ENCODE measurements around the gene BRAT1.

Gene BRAT1

DNA sequence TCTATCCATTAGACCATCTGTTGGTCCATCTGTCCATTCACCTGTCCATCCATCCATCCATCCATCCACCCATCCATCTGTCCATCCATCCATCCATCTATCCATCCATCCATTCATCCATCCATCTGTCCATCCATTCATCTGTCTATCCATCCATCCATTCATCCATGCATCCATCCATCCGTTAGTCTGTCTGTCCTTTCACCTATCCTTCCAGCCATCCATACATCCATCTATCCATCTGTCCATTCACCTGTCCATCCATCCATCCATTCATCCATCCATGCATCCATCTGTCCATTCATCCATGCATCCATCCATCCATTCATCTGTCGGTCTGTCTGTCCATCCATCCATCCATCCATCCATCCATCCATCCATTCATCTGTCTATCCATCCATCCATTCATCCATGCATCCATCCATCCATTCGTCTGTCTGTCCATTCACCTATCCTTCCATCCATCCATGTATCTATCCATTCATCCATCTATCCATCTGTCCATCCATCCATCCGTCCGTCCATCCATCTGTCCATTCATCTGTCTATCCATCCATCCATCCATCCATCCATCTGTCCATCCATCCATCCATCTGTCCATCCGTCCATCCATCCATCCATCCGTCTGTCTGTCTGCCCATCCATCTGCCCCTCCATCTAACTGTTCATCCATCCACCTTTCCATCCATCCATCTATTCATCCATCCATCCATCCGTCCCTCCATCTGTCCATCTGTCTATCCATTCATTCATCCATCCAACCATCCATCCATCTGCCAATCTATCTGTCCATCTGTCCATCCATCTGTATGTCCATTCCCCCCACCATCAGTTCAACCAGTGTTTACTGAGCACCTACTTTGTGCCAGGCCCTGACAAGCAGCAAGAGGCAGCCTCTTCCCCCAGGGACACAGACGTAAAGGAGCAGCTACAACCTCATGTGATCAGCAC is 40.6 kb downstream of the BRAT1 start:
- H3K4me3 ChIP-seq (replicated peaks; ENCODE audit: low read depth, low read length): no peak overlapping the region
- DNase-seq (ENCODE audit: low read depth): no peak
- TF ChIP-seq, protein P1, sequence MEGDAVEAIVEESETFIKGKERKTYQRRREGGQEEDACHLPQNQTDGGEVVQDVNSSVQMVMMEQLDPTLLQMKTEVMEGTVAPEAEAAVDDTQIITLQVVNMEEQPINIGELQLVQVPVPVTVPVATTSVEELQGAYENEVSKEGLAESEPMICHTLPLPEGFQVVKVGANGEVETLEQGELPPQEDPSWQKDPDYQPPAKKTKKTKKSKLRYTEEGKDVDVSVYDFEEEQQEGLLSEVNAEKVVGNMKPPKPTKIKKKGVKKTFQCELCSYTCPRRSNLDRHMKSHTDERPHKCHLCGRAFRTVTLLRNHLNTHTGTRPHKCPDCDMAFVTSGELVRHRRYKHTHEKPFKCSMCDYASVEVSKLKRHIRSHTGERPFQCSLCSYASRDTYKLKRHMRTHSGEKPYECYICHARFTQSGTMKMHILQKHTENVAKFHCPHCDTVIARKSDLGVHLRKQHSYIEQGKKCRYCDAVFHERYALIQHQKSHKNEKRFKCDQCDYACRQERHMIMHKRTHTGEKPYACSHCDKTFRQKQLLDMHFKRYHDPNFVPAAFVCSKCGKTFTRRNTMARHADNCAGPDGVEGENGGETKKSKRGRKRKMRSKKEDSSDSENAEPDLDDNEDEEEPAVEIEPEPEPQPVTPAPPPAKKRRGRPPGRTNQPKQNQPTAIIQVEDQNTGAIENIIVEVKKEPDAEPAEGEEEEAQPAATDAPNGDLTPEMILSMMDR (IDR thresholded peaks at IDR 0.05; ENCODE audit: low read length, missing control alignments): no peak

DNA sequence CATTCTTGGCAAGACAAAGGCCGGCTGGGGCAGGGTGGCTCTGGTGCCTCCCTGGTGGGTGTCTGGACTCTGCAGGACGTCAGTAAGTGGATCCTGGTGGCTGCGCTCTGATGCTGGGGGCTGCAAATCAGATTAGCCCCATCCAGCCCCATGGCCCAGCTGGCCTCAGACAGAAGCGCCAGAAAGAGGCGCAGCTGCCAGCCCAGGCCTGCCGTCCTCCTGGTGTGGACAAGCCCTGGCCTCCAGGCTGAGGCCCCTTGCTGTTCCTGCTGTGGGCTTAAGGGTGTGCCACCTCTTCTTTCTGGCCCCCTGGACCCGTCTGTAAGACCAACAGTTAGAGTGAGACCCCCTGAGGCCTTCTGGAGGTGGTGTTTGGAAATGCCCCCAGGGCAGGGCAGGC is 41.6 kb downstream of the BRAT1 start:
- H3K4me3 ChIP-seq (replicated peaks; ENCODE audit: low read depth, low read length): no peak overlapping the region
- no peak for DNase-seq (ENCODE audit: low read depth)
- TF ChIP-seq, protein P1 (IDR thresholded peaks at IDR 0.05; ENCODE audit: low read length, missing control alignments): no peak

DNA sequence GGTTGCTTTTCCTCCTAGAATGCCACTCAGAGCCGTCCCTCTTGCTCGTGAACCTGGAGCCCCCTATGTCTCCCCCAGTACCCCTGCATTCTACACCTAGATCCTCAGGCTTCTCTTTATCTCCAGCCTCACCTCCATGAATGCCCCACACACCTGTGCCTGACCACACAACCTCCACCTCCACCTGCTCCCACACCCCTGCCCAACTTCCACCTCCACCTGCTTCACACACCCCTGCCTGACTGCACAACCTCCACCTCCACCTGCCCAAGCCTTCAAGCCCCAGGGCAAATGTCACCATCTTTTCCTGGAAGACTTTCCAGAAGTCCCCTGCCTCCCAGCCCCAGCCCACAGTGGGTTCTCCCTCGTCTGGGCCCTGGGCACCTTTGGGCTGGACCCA is 42.6 kb downstream of the BRAT1 start:
- H3K4me3 ChIP-seq (replicated peaks; ENCODE audit: low read depth, low read length): no peak overlapping the region

DNA sequence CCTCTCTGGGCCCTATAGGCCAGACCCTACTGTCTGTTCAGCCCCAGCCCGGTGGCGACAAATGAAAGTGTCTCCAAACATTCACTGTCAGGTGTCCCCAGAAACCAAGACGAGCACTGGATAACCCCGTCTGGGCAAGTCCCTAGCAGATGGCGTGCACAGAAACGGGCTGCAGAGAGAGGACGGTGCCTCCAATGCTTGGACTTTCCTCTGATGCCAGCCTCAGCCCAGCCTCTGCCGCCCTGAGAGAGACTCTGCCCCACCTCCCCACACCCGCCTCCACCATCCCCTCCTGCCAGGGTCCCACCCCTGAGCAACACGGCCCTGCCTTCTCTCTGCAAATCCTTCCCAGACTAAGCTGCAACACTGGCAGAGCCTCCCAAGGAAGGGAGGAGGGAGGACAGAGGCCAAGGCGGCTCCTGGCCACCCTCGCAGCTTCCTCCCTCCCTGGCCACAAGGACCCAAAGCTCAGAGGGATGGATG is 43.1 kb downstream of the BRAT1 start:
- TF ChIP-seq, protein P1 (IDR thresholded peaks at IDR 0.05; ENCODE audit: low read length, missing control alignments): no peak
- H3K4me3 ChIP-seq (replicated peaks; ENCODE audit: low read depth, low read length): no peak overlapping the region
- no peak for DNase-seq (ENCODE audit: low read depth)

More for the DNA sequence above, 42.6 kb downstream of the BRAT1 start:
- TF ChIP-seq, protein P1 (IDR thresholded peaks at IDR 0.05; ENCODE audit: low read length, missing control alignments): no peak
- DNase-seq (ENCODE audit: low read depth): no peak

DNA sequence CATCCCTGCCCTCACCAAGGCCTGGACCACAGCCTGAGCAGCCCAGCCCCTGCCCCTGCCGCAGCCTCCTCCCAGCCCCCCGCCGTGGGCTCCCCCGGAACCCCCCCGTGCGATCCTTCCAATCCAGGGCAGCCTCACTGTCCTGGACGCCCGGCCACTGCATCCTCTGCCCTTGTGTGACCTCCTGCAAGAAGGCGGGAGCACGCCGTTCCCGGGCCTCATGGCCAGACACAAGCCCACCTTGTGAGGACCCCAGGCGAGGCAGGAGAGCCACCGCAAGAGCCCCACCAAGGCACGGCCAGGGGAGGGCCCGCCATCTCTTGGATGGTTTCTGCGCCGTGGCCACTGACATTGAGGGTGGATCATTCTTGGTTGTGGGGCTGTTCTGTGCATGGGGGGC is 43.6 kb downstream of the BRAT1 start:
- DNase-seq (ENCODE audit: low read depth): no peak
- H3K4me3 ChIP-seq (replicated peaks; ENCODE audit: low read depth, low read length): no peak overlapping the region
- TF ChIP-seq, protein P1 (IDR thresholded peaks at IDR 0.05; ENCODE audit: low read length, missing control alignments): no peak

DNA sequence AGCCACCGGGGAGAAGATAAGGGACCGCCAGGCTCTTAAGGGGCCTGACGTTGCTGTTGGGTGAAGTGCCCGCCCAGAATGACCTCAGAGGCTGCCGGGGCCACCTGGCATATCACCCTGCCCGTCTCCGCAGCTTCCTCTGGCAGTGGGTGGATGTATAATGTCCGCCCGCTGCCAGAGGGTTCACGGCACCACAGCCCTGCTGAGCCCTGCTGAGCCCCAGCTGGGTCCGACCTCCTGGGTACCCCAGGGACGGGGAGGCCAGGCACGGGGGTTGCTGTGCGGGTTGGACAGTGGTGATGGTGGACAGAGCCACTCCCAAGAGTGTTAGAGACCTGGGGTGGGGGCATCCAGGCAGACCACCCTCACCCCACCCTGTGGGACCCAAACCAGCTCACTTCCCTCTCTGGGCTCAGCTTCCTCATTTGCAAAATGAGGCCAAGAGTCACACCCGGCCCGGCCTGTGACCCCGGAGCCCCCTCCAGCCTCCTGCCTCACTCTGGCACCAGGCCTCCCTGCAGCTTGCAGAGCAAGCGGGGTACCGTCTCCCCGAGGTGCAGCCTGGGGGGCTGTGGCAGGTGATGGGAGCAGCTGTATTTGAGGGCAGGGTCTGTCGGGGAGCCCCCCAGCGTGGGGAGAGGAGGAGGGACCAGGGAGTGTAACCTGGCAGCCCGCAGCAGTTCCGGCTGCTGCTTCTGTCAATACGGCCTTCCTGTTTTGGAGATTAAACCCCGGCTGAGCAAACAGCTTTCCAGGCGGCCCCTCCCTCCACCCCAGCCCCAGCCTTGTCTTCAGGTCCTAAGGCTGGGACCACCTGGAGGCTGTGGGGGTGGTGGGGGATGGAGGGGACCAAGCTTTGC is 44.2 kb downstream of the BRAT1 start:
- DNase-seq (ENCODE audit: low read depth): no peak
- TF ChIP-seq, protein P1 (IDR thresholded peaks at IDR 0.05; ENCODE audit: low read length, missing control alignments): no peak
- no peak overlapping the region for H3K4me3 ChIP-seq (replicated peaks; ENCODE audit: low read depth, low read length)
